Cardiac fibroblast (primary cell): ENCODE data around the gene UNK.
A peak's percentile ranks its signal among the peaks of the same experiment; 100 is the strongest.

Experiments used
- DNase-seq, 2 donors: peaks; one replicate each; pipeline versions ENCODE4 v3.0.0 to v3.0.0-alpha.2; 2010; ENCODE audit warnings: low read depth in 2 of 2
- H3K4me3 ChIP-seq, 2 donors: replicated peaks in 1 of 2; 1 replicate in 1 of 2; 2 replicates in 1 of 2; pipeline ENCODE4 v1.5.1; 2011; ENCODE audit warnings: low read depth in 2 of 2, low read length in 2 of 2, mild to moderate bottlenecking in 2 of 2, moderate library complexity in 1 of 2
- TF ChIP-seq, protein P1 (sequence below): IDR thresholded peaks from one replicate; pipeline ENCODE4 v1.5.1; 2011; ENCODE audit warnings: low read depth, mild to moderate bottlenecking, low read length, inconsistent platforms

UNK gene

DNA sequence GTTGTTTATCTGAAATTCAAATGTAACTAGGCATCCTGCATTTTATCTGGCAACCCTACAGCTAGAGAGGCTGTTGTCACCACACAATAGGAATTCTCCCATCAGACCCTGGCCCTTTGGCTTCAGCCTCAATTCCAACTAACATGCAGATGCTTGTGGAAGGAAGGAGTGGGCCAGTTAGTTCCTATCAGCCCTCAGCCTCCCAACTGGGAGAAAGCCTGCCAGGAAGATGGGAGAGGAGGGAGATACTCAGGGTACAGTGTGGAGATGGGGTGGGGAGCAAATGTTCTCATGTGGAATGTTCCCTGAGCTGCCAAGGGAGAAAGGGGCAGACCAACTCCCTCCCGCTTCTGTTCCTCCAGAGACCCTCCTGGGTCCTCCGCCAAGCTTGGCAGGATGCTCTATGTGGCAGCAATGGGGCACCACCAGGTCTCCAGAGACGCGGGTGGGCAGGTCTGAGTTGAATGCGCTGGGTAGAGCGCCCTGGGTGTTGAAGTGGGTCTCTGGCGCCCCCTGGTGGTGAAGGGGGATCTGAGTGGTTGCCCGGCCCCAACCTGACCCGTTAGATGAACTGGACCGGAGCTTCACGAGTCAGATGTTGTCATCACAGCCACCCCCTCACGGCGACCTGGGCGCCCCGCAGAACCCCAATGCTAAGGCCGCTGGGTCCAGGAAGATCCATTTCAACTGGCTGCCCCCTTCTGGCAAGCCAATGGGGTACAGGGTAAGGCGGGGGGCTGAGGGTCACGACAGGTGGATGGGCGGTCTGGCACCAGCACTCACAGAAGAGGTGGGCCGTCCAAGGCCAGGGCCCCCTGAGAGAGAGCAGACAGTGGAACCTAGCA is 34.8 kb upstream of the UNK start:
- H3K4me3 ChIP-seq: no peak overlapping the region
- TF ChIP-seq, protein P1, sequence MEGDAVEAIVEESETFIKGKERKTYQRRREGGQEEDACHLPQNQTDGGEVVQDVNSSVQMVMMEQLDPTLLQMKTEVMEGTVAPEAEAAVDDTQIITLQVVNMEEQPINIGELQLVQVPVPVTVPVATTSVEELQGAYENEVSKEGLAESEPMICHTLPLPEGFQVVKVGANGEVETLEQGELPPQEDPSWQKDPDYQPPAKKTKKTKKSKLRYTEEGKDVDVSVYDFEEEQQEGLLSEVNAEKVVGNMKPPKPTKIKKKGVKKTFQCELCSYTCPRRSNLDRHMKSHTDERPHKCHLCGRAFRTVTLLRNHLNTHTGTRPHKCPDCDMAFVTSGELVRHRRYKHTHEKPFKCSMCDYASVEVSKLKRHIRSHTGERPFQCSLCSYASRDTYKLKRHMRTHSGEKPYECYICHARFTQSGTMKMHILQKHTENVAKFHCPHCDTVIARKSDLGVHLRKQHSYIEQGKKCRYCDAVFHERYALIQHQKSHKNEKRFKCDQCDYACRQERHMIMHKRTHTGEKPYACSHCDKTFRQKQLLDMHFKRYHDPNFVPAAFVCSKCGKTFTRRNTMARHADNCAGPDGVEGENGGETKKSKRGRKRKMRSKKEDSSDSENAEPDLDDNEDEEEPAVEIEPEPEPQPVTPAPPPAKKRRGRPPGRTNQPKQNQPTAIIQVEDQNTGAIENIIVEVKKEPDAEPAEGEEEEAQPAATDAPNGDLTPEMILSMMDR: peak; percentile 80
- DNase-seq: peak; percentile 78 to 79

DNA sequence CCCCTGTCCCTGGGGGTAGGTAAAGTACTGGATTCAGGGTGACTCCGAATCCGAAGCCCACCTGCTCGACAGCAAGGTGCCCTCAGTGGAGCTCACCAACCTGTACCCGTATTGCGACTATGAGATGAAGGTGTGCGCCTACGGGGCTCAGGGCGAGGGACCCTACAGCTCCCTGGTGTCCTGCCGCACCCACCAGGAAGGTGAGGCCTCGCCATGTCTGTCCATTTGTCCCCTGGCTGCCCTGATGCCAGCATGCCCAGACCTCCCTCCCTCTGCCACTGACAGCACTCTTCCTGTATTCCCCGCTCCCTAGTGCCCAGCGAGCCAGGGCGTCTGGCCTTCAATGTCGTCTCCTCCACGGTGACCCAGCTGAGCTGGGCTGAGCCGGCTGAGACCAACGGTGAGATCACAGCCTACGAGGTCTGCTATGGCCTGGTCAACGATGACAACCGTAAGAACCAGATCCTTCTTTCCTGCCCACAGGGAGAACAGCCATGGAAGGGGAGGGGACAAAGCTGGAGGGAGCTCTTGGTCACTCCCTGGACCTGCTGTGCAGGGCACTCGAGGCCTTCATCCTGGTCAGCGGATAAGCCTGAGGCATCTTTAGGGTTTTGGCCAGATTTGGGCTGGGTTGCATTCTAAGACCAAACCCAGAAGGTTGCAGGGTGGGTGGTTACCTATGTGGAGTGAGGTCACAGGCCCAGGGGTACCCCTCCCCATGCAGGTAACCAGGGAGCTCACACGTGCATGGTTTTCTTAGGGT is 33.8 kb upstream of the UNK start:
- H3K4me3 ChIP-seq: no peak overlapping the region
- DNase-seq: no peak
- TF ChIP-seq, protein P1: no peak

DNA sequence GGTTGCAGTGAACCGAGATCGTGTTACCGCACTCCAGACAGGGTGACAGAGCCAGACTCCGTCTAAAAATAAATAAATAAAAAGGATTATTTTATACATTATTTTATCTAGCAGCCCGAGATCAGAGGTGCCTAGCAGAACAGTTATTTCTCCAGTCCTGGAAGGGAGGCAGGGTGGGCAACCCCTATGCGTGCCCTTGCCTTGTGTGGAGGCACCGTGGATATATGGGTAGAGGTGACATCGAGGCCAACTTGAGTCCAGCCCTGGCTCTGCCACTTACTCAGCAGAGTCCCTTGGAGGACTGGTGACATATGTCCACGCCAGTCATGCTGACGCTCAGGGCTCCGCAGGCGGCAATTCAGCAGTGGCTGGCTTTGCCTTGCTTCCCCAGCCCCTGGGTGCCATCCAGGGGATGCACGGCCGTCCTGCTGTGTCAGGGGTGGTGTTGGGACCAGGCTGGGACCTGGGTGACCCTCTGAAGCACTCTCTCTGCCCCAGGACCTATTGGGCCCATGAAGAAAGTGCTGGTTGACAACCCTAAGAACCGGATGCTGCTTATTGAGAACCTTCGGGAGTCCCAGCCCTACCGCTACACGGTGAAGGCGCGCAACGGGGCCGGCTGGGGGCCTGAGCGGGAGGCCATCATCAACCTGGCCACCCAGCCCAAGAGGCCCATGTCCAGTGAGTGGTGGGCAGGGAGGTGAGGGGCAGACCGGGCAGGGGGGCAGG is 32.8 kb upstream of the UNK start:
- TF ChIP-seq, protein P1: no peak
- no peak overlapping the region for H3K4me3 ChIP-seq
- no peak for DNase-seq

DNA sequence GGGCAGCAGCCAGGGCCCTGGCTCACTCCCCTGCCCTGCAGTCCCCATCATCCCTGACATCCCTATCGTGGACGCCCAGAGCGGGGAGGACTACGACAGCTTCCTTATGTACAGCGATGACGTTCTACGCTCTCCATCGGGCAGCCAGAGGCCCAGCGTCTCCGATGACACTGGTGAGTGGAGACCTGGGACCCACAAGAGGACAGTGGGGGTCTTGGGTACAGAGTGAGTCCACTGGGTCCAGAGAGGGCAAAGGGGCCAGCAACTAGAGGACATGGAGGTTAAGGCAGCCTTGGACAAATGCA is 32.2 kb upstream of the UNK start:
- TF ChIP-seq, protein P1: no peak
- no peak overlapping the region for H3K4me3 ChIP-seq
- no peak for DNase-seq

DNA sequence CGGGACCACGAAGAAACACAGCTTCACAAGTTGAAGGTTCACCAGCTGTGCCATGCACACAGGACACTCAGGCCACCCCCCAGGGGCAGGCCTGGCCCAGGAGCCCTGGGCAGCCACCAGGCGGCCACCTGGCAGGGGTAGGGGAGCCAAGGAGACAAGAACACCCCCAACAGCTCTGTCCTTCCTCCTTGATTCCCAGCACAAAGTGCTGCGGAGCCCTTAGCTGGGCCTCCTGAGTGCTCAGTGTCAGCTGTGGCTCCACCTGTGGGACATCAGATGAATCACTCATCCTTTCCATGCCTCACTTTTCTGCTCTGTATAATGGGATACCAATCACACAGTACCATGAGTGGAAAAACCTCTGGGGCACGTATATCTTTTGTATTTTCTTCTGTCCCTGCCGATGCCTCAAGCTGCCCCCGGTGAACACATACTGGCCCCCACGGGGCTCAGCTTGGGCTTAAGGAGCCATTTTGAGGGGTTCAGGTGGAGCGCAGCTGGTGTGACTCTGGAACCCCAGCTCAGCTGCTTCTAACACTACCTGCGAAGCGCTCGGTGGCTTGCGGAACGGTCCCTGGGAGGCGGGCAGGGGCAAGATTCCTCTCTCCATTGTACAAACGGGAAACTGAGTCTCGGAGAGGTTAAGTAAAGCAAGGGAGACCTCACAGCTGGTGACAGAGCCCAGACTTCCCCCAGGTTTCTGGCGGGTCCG is 31.6 kb upstream of the UNK start:
- peak overlapping the region; percentile 26 to 51 for H3K4me3 ChIP-seq
- TF ChIP-seq, protein P1: no peak
- no peak for DNase-seq

DNA sequence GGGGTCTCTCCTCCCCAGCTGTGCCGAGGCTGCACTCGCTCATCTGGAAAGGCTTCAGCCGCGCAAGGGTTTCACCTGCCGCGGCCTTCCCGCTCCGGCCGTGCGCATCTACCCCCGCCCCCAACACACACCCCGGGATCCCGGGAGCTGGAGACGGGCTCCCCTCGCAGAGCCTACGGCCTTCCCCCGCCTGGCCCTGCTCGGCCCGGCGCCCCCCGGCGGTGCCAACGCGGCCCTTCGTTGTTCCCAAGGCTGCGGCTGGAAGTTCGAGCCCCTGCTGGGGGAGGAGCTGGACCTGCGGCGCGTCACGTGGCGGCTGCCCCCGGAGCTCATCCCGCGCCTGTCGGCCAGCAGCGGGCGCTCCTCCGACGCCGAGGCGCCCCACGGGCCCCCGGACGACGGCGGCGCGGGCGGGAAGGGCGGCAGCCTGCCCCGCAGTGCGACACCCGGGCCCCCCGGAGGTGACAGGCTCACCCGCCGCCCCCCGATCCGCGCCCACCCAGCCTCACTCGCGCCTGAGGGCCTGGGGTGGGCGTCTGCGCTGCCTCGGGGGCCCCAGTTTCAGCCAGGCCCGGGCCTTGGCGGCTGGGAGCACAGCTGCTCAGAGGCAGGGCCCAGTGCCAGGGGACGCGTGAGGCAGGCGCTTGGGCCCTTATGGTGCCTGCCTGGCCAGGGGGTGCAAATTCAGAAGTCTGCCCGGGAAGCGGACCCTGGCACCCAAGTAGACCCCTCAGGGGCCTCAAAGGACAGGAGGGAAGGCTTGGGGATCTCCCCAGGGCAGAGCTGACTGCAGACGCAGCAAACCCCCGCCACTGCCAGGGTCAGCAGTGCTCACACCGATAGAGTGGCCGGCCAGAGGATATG is 30.9 kb upstream of the UNK start:
- TF ChIP-seq, protein P1: peak; percentile 18
- peak overlapping the region; percentile 26 to 51 for H3K4me3 ChIP-seq
- DNase-seq: peak; percentile 60 to 76
